Measurements from ENCODE around the gene CCDC38. TPM values are rescaled to one million over a fixed set of nuclear protein-coding genes. Genes with fewer than 3 reads are reported as not detected.
A peak's percentile ranks its signal among the peaks of the same experiment; 100 is the strongest.
"Not testable (repeated sequence)": the region's sequence is repeated elsewhere in the genome, so short reads cannot be mapped to it uniquely, and the experiment has no call there.

CCDC38 gene
- polyA plus RNA-seq, 1 experiment = not detected

DNA sequence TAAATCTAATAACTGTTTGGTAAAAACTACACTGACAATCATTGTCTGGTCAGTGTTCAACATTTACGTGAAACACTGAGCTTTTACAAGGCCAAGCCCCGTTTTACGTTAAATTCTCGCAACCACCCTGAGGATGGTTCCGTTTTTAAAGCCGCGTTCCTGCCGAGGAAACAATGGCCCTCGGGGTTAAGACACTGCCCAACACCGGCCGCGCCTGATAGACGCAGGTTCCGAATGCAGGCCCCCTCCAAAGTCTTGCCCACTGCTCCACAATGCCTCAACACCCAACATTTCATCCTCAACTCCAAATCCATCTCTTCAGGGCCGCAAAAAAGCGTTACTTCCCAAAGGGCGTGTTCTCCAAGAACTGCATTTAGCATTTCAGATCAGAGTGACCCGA is 84.6 kb downstream of the CCDC38 start:
- ChIA-PET CTCF (no interaction called here), POLR2A (no interaction called here)
- no peak overlapping the region for H3K4me3 ChIP-seq (ENCODE audit: low read depth, low read length)
- peaks cover 4% of the 10 kb centered on the region for H3K27me3 ChIP-seq (ENCODE audit: control insufficient read depth, insufficient read depth, low read length)
- TF ChIP-seq, protein P1, sequence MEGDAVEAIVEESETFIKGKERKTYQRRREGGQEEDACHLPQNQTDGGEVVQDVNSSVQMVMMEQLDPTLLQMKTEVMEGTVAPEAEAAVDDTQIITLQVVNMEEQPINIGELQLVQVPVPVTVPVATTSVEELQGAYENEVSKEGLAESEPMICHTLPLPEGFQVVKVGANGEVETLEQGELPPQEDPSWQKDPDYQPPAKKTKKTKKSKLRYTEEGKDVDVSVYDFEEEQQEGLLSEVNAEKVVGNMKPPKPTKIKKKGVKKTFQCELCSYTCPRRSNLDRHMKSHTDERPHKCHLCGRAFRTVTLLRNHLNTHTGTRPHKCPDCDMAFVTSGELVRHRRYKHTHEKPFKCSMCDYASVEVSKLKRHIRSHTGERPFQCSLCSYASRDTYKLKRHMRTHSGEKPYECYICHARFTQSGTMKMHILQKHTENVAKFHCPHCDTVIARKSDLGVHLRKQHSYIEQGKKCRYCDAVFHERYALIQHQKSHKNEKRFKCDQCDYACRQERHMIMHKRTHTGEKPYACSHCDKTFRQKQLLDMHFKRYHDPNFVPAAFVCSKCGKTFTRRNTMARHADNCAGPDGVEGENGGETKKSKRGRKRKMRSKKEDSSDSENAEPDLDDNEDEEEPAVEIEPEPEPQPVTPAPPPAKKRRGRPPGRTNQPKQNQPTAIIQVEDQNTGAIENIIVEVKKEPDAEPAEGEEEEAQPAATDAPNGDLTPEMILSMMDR (IDR thresholded peaks at IDR 0.05; ENCODE audit: insufficient read depth, low read depth, low read length) = no peak
- no peak for DNase-seq (ENCODE audit: low read depth)
- no peaks in the 10 kb centered on the region for H3K36me3 ChIP-seq (ENCODE audit: control insufficient read depth, insufficient read depth, low read length)

DNA sequence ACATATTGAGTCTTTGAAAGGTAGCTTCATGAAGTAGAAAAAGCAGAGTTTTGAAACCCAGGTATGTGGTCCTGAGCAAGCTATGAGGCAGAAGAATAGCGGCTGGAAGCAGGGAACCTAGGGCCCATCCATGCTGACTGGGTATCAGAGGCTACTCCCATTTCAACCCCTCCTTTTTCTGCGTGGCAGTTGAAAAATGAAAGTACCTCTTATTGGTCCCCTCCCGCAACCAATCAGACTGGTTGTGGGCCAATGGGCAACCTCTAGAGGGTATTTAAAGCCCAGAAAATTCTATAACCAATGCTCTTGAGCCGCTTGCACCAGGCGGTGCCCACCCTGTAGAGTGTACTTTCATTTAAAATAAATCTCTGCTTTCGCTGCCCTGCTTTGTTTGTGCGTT is 85.3 kb downstream of the CCDC38 start:
- TF ChIP-seq, protein P1 (IDR thresholded peaks at IDR 0.05; ENCODE audit: insufficient read depth, low read depth, low read length) = no peak
- ChIA-PET POLR2A (no interaction called here), CTCF (no interaction called here)
- Histone ChIP-seq H3K36me3 (ENCODE audit: control insufficient read depth, insufficient read depth, low read length) (no peaks in the 10 kb centered on the region), H3K27me3 (ENCODE audit: control insufficient read depth, insufficient read depth, low read length) (peaks cover 7% of the 10 kb centered on the region), H3K4me3 (ENCODE audit: low read depth, low read length) (no peak overlapping the region)
- no peak for DNase-seq (ENCODE audit: low read depth)

DNA sequence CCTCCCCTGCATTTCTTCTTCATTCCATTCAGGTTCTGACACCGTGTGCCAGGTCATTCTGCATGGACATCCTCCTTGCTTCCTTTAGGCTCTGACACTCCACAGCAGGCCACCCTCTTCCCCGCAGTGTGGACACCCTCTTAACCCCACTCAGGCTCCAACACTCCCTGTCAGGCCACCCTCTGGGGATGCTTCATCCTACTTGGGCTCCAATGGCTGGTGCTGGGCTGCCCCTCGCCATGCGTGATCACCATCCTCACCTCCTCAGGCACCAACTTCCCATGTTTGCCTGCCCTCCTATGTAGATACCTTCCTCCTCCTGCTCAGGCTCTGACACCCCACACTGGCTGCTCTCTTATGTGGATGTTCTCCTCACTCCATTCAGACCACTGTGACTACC is 90.3 kb downstream of the CCDC38 start:
- Histone ChIP-seq H3K27me3 (ENCODE audit: control insufficient read depth, insufficient read depth, low read length) (peaks cover 10% of the 10 kb centered on the region), H3K4me3 (ENCODE audit: low read depth, low read length) (no peak overlapping the region), H3K36me3 (ENCODE audit: control insufficient read depth, insufficient read depth, low read length) (no peaks in the 10 kb centered on the region)
- CTCF ChIA-PET = interaction anchor here (1.3 kb wide), 1 partner anchor 13 kb away, joined by 3 read pairs; no protein-coding TSS in a partner anchor
- POLR2A ChIA-PET = no interaction called here
- TF ChIP-seq, protein P1 (IDR thresholded peaks at IDR 0.05; ENCODE audit: insufficient read depth, low read depth, low read length) = no peak
- DNase-seq (ENCODE audit: low read depth) = no peak

DNA sequence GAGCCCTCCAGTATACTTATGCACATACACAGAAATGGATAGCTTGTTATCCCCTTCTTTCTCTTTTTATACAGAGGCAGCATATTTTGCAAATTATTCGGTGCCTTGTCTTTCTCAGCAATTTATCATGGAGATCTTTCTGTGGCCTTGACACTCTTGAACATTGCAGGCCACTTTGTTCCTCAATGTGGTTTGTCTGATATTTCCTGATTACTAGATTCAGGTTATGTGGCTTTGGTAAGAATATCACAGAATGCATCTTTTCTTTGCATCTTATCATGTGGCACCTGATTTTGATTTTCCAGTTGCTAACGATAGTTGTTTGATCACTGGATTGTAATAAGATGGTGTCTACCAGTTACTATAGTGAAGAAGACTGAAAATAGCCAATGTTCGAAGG is 90.8 kb downstream of the CCDC38 start:
- no peak for DNase-seq (ENCODE audit: low read depth)
- CTCF ChIA-PET = no interaction called here
- POLR2A ChIA-PET = no interaction called here

DNA sequence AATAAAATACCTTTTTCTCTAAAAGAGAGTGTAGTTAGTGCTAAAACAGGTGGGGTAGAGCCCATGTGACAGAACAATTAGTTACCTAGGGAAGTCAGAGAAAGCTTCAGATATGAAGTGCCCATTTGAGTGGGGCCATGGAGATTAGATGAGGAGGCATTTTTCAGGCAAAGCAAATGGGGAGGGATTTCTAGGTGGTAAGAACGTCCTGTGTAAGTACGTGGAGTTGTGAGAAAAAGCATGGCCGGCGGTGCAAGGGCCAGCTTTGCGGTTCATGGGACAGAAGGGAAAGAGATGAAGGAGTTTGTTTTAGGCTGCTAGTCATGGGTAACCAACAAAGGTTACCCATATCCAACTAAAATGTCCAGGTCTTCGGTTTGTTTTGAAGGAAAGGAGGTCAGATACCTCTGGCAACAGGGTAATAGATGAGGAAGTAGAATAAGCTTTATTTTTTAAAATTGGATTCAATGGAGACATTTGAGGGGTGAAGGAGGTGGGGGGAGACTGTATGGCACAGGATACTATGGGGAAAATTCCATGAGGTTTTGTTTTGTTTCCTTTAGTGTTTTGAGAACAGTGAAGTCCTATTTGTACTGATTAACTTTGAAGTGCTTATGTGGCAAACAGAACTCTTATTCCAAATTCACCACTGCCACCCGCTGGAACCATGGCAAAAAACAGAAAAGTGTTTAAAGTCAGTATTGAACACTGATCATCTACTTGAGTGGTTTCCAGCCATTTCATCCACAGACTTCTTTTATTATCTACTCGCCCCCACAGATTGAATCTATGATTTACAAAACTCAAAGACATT is 93.6 kb downstream of the CCDC38 start:
- DNase-seq (ENCODE audit: low read depth) = no peak
- no peak overlapping the region for H3K4me3 ChIP-seq (ENCODE audit: low read depth, low read length)
- POLR2A ChIA-PET = interaction anchor here (0.7 kb wide), 1 partner anchor 16 kb away, joined by 3 read pairs; no protein-coding TSS in a partner anchor
- H3K36me3 ChIP-seq (ENCODE audit: control insufficient read depth, insufficient read depth, low read length) = no peaks in the 10 kb centered on the region
- TF ChIP-seq, protein P1 (IDR thresholded peaks at IDR 0.05; ENCODE audit: insufficient read depth, low read depth, low read length) = peak; percentile 26; the same call in 1 of the 2 replicates
- CTCF ChIA-PET = interaction anchor here (0.6 to 2.1 kb wide), 8 partner anchors 23 to 271 kb away, joined by 3 to 9 read pairs (median 4); no protein-coding TSS in a partner anchor
- H3K27me3 ChIP-seq (ENCODE audit: control insufficient read depth, insufficient read depth, low read length) = peaks cover 16% of the 10 kb centered on the region

More for the DNA sequence above, 90.8 kb downstream of the CCDC38 start:
- H3K36me3 ChIP-seq (ENCODE audit: control insufficient read depth, insufficient read depth, low read length) = no peaks in the 10 kb centered on the region
- no peak overlapping the region for H3K4me3 ChIP-seq (ENCODE audit: low read depth, low read length)
- TF ChIP-seq, protein P1 (IDR thresholded peaks at IDR 0.05; ENCODE audit: insufficient read depth, low read depth, low read length) = no peak
- peaks cover 13% of the 10 kb centered on the region for H3K27me3 ChIP-seq (ENCODE audit: control insufficient read depth, insufficient read depth, low read length)

DNA sequence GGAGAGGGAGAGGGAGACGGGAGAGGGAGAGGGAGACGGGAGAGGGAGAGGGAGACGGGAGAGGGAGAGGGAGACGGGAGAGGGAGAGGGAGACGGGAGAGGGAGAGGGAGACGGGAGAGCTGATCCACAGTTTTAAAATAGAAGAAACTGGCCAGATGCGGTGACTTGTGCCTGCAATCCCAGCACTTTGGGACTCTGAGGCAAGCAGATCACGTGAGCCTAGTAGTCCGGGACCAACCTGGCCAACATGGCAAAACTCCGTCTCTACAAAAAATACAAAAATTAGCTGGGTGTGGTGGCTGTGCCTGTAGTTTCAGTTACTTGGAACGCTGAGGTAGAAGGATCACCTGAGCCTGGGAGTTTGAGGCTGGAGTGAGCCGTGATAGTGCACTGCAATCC is 100.0 kb downstream of the CCDC38 start:
- CTCF ChIA-PET; H3K4me3 ChIP-seq (ENCODE audit: low read depth, low read length); DNase-seq (ENCODE audit: low read depth); H3K36me3 ChIP-seq (ENCODE audit: control insufficient read depth, insufficient read depth, low read length); POLR2A ChIA-PET; H3K27me3 ChIP-seq (ENCODE audit: control insufficient read depth, insufficient read depth, low read length): not testable (repeated sequence)

Data from BJ (cell line).